ENCODE data around the gene CNTNAP4. TPM values are rescaled to one million over a fixed set of nuclear protein-coding genes. Genes with fewer than 3 reads are reported as not detected.

CNTNAP4 gene
- total and polyA plus RNA-seq, 2 experiments from 2014 or later: 0.64 to 1.1 TPM

- WGBS (ENCODE audit: low lambda C conversion rate, missing lambda C conversion rate): 95% methylated on average over 1 of the region's 1 CpG
- Histone ChIP-seq H3K27me3 (no peaks in the 10 kb centered on the region), H3K4me1 (ENCODE audit: insufficient read depth) (no peaks in the 10 kb centered on the region), H3K9me3 (ENCODE audit: low read depth) (no peaks in the 10 kb centered on the region), H4K20me1 (ENCODE audit: insufficient read depth, poor library complexity, severe bottlenecking) (no peaks in the 10 kb centered on the region), H3K27ac (no peak overlapping the region), H3K9me2 (replicated peaks; ENCODE audit: insufficient read depth) (no peaks in the 10 kb centered on the region), H3K4me3 (no peak overlapping the region), H2AFZ (no peak overlapping the region), H3K79me2 (no peaks in the 10 kb centered on the region), H3K36me3 (replicated peaks; ENCODE audit: insufficient read depth, low read depth) (no peaks in the 10 kb centered on the region), H3K4me2 (no peak overlapping the region)
- TF ChIP-seq EZH2 (IDR thresholded peaks at IDR 0.05; ENCODE audit: borderline replicate concordance) (no peak), CTCF (IDR thresholded peaks at IDR 0.05; ENCODE audit: poor library complexity) (no peak), EZH2phosphoT487 (IDR thresholded peaks at IDR 0.05; ENCODE audit: low read depth, severe bottlenecking, unreplicated experiment) (no peak)
- no peak for DNase-seq (ENCODE audit: low spot score)
These were observed 33.6 kb upstream of the CNTNAP4 start for GRCh38 chr16:76243620-76244019.

GRCh38 chr16:76246587-76246986 lies 30.6 kb upstream of the CNTNAP4 start:
- H2AFZ ChIP-seq: no peak overlapping the region
- DNase-seq (ENCODE audit: low spot score): no peak
- H3K9me3 ChIP-seq (ENCODE audit: low read depth): no peaks in the 10 kb centered on the region
- H3K36me3 ChIP-seq (replicated peaks; ENCODE audit: insufficient read depth, low read depth): no peaks in the 10 kb centered on the region
- WGBS (ENCODE audit: low lambda C conversion rate, missing lambda C conversion rate): 91% methylated on average over 3 of the region's 3 CpGs
- no peaks in the 10 kb centered on the region for H3K79me2 ChIP-seq
- no peaks in the 10 kb centered on the region for H4K20me1 ChIP-seq (ENCODE audit: insufficient read depth, poor library complexity, severe bottlenecking)
- TF ChIP-seq EZH2phosphoT487 (IDR thresholded peaks at IDR 0.05; ENCODE audit: low read depth, severe bottlenecking, unreplicated experiment): no peak
- no peak for TF ChIP-seq EZH2 (IDR thresholded peaks at IDR 0.05; ENCODE audit: borderline replicate concordance)
- H3K9me2 ChIP-seq (replicated peaks; ENCODE audit: insufficient read depth): no peaks in the 10 kb centered on the region
- no peak overlapping the region for H3K4me2 ChIP-seq
- H3K27ac ChIP-seq: no peak overlapping the region
- no peaks in the 10 kb centered on the region for H3K4me1 ChIP-seq (ENCODE audit: insufficient read depth)
- H3K4me3 ChIP-seq: no peak overlapping the region
- H3K27me3 ChIP-seq: no peaks in the 10 kb centered on the region

- H3K9me2 ChIP-seq (replicated peaks; ENCODE audit: insufficient read depth): no peaks in the 10 kb centered on the region
- H3K4me2 ChIP-seq: no peak overlapping the region
- no peaks in the 10 kb centered on the region for H4K20me1 ChIP-seq (ENCODE audit: insufficient read depth, poor library complexity, severe bottlenecking)
- H3K4me3 ChIP-seq: no peak overlapping the region
- H3K4me1 ChIP-seq (ENCODE audit: insufficient read depth): no peaks in the 10 kb centered on the region
- H3K79me2 ChIP-seq: no peaks in the 10 kb centered on the region
- DNase-seq (ENCODE audit: low spot score): peak; percentile 31
- 16% methylated on average over 2 of the region's 2 CpGs for WGBS (ENCODE audit: low lambda C conversion rate, missing lambda C conversion rate)
- H3K27me3 ChIP-seq: no peaks in the 10 kb centered on the region
- no peak overlapping the region for H2AFZ ChIP-seq
- H3K36me3 ChIP-seq (replicated peaks; ENCODE audit: insufficient read depth, low read depth): no peaks in the 10 kb centered on the region
- no peaks in the 10 kb centered on the region for H3K9me3 ChIP-seq (ENCODE audit: low read depth)
- H3K27ac ChIP-seq: no peak overlapping the region
- no peak for TF ChIP-seq EZH2 (IDR thresholded peaks at IDR 0.05; ENCODE audit: borderline replicate concordance)
- peak; percentile 21 for TF ChIP-seq CTCF (IDR thresholded peaks at IDR 0.05; ENCODE audit: poor library complexity)
These were observed 11.7 kb upstream of the CNTNAP4 start for GRCh38 chr16:76265434-76266045.

- Histone ChIP-seq H3K27me3 (no peaks in the 10 kb centered on the region), H3K9me3 (ENCODE audit: low read depth) (no peaks in the 10 kb centered on the region), H3K79me2 (no peaks in the 10 kb centered on the region), H3K4me2 (no peak overlapping the region), H3K9me2 (replicated peaks; ENCODE audit: insufficient read depth) (no peaks in the 10 kb centered on the region), H2AFZ (no peak overlapping the region), H3K4me3 (no peak overlapping the region), H3K27ac (no peak overlapping the region), H3K36me3 (replicated peaks; ENCODE audit: insufficient read depth, low read depth) (no peaks in the 10 kb centered on the region), H3K4me1 (ENCODE audit: insufficient read depth) (no peaks in the 10 kb centered on the region), H4K20me1 (ENCODE audit: insufficient read depth, poor library complexity, severe bottlenecking) (no peaks in the 10 kb centered on the region)
- TF ChIP-seq EZH2phosphoT487 (IDR thresholded peaks at IDR 0.05; ENCODE audit: low read depth, severe bottlenecking, unreplicated experiment) (no peak), CTCF (IDR thresholded peaks at IDR 0.05; ENCODE audit: poor library complexity) (no peak), EZH2 (IDR thresholded peaks at IDR 0.05; ENCODE audit: borderline replicate concordance) (no peak)
- WGBS (ENCODE audit: low lambda C conversion rate, missing lambda C conversion rate): 82% methylated on average over 1 of the region's 1 CpG
- DNase-seq (ENCODE audit: low spot score): no peak
These were observed 8.4 kb upstream of the CNTNAP4 start for GRCh38 chr16:76268824-76269223.
